GM13977 (cell line): ENCODE data around the gene PSME1.

Experiments used
- DNase-seq: peaks from one replicate; pipeline ENCODE4 v3.0.0; 2012; ENCODE audit warnings: low spot score
- CTCF ChIP-seq: IDR thresholded peaks from 2 replicates; pipeline ENCODE4 v1.5.1; 2012; ENCODE audit warnings: mild to moderate bottlenecking, control low read depth; ENCODE audit not compliant: insufficient read depth; ENCODE audit errors: extremely low read depth, missing control alignments
- in situ Hi-C: fragments of 300-500 bp; cut with MboI; formaldehyde crosslinking; loops from one replicate; pipeline ENCODE4 v1.12.0; 2022; ENCODE audit warnings: low sequenced_read_pairs, low pct_unique_long_range_greater_than_20kb, mixed read lengths, inconsistent platforms; ENCODE audit not compliant: unreplicated experiment

The PSME1 gene

GRCh38 chr14:24184104-24184970 lies 48.3 kb downstream of the PSME1 start:
- in situ Hi-C loops, result no loop called here
- no peak for TF ChIP-seq CTCF
- DNase-seq, result no peak

- no peak for DNase-seq
- in situ Hi-C loops, result no loop called here
- TF ChIP-seq CTCF, result no peak
Measured at GRCh38 chr14:24185026-24185425, 49.0 kb downstream of the PSME1 start.

- no peak for DNase-seq
- TF ChIP-seq CTCF, result no peak
- in situ Hi-C loops, result no loop called here
Measured at GRCh38 chr14:24185741-24186140, 49.7 kb downstream of the PSME1 start.

GRCh38 chr14:24186831-24187538 lies 51.0 kb downstream of the PSME1 start:
- in situ Hi-C loops, result no loop called here
- no peak for TF ChIP-seq CTCF
- no peak for DNase-seq

GRCh38 chr14:24187539-24187915 lies 51.5 kb downstream of the PSME1 start:
- no peak for DNase-seq
- in situ Hi-C loops, result no loop called here
- TF ChIP-seq CTCF, result no peak
